ENCODE results near the gene NDUFA13.
"Not testable (repeated sequence)": the region's sequence is repeated elsewhere in the genome, so short reads cannot be mapped to it uniquely, and the experiment has no call there.

Gene NDUFA13

GRCh38 chr19:19515642-19516519 lies at the start of gene NDUFA13:
Gene NDUFA13 (plus strand): TSS chr19:19516225. CDS start chr19:19516239, 14 bp downstream.
- peak; percentile 80 for DNase-seq (ENCODE audit: low read depth)

GRCh38 chr19:19468424-19469050 lies 47.5 kb upstream of the NDUFA13 start:
- DNase-seq (ENCODE audit: low read depth): no peak

- no peak for DNase-seq (ENCODE audit: low read depth)
These were observed 45.4 kb upstream of the NDUFA13 start for GRCh38 chr19:19470579-19470978.

GRCh38 chr19:19471682-19472081 lies 44.3 kb upstream of the NDUFA13 start:
- DNase-seq (ENCODE audit: low read depth): no peak

- not testable (repeated sequence) for DNase-seq (ENCODE audit: low read depth)
These were observed 43.9 kb upstream of the NDUFA13 start for GRCh38 chr19:19472106-19472505.

- DNase-seq (ENCODE audit: low read depth): no peak
These were observed 40.8 kb upstream of the NDUFA13 start for GRCh38 chr19:19475015-19475765.

- peak; percentile 31 for DNase-seq (ENCODE audit: low read depth)
These were observed 39.9 kb upstream of the NDUFA13 start for GRCh38 chr19:19475849-19476828.

- DNase-seq (ENCODE audit: low read depth): no peak
These were observed 38.2 kb upstream of the NDUFA13 start for GRCh38 chr19:19477705-19478383.

- no peak for DNase-seq (ENCODE audit: low read depth)
These were observed 35.3 kb upstream of the NDUFA13 start for GRCh38 chr19:19480688-19481087.

GRCh38 chr19:19482809-19483596 lies 33.0 kb upstream of the NDUFA13 start:
- DNase-seq (ENCODE audit: low read depth): no peak

- no peak for DNase-seq (ENCODE audit: low read depth)
These were observed 30.6 kb upstream of the NDUFA13 start for GRCh38 chr19:19485161-19485997.

- DNase-seq (ENCODE audit: low read depth): no peak
These were observed 30.1 kb upstream of the NDUFA13 start for GRCh38 chr19:19485998-19486290.

GRCh38 chr19:19486343-19487076 lies 29.5 kb upstream of the NDUFA13 start:
- DNase-seq (ENCODE audit: low read depth): no peak

- DNase-seq (ENCODE audit: low read depth): no peak
These were observed 28.7 kb upstream of the NDUFA13 start for GRCh38 chr19:19487077-19487949.

- no peak for DNase-seq (ENCODE audit: low read depth)
These were observed 27.8 kb upstream of the NDUFA13 start for GRCh38 chr19:19487950-19488874.

- peak; percentile 94 for DNase-seq (ENCODE audit: low read depth)
These were observed 26.9 kb upstream of the NDUFA13 start for GRCh38 chr19:19488875-19489690.

All from fibroblast of the conjunctiva (primary cell).